GM06990 (cell line): ENCODE measurements around the gene PPP6R1.

ENCODE experiments used
- DNase-seq: peaks from one replicate; pipeline ENCODE4 v3.0.0-alpha.2; 2011; ENCODE audit not compliant: insufficient read length; ENCODE audit errors: extremely low read depth
- H3K27me3 ChIP-seq: replicated peaks from 2 replicates; pipeline ENCODE4 v1.6.0; 2011; ENCODE audit warnings: low read length; ENCODE audit not compliant: control insufficient read depth, insufficient read depth
- H3K36me3 ChIP-seq: 2 replicates; pipeline ENCODE4 v1.5.1; 2011; ENCODE audit warnings: low read length; ENCODE audit not compliant: control insufficient read depth, insufficient read depth
- H3K4me3 ChIP-seq: replicated peaks from 2 replicates; pipeline ENCODE4 v1.5.1; 2011; ENCODE audit warnings: low read depth, mild to moderate bottlenecking, control low read depth, low read length
- TF ChIP-seq, protein P1 (sequence below): IDR thresholded peaks from 2 replicates; pipeline ENCODE4 v1.5.1; 2011; ENCODE audit warnings: low read length, control low read depth, mild to moderate bottlenecking, inconsistent platforms; ENCODE audit not compliant: insufficient read depth, poor library complexity, severe bottlenecking

Gene PPP6R1, protein sequence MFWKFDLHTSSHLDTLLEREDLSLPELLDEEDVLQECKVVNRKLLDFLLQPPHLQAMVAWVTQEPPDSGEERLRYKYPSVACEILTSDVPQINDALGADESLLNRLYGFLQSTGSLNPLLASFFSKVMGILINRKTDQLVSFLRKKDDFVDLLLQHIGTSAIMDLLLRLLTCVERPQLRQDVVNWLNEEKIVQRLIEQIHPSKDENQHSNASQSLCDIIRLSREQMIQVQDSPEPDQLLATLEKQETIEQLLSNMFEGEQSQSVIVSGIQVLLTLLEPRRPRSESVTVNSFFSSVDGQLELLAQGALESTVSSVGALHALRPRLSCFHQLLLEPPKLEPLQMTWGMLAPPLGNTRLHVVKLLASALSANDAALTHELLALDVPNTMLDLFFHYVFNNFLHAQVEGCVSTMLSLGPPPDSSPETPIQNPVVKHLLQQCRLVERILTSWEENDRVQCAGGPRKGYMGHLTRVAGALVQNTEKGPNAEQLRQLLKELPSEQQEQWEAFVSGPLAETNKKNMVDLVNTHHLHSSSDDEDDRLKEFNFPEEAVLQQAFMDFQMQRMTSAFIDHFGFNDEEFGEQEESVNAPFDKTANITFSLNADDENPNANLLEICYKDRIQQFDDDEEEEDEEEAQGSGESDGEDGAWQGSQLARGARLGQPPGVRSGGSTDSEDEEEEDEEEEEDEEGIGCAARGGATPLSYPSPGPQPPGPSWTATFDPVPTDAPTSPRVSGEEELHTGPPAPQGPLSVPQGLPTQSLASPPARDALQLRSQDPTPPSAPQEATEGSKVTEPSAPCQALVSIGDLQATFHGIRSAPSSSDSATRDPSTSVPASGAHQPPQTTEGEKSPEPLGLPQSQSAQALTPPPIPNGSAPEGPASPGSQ

DNA sequence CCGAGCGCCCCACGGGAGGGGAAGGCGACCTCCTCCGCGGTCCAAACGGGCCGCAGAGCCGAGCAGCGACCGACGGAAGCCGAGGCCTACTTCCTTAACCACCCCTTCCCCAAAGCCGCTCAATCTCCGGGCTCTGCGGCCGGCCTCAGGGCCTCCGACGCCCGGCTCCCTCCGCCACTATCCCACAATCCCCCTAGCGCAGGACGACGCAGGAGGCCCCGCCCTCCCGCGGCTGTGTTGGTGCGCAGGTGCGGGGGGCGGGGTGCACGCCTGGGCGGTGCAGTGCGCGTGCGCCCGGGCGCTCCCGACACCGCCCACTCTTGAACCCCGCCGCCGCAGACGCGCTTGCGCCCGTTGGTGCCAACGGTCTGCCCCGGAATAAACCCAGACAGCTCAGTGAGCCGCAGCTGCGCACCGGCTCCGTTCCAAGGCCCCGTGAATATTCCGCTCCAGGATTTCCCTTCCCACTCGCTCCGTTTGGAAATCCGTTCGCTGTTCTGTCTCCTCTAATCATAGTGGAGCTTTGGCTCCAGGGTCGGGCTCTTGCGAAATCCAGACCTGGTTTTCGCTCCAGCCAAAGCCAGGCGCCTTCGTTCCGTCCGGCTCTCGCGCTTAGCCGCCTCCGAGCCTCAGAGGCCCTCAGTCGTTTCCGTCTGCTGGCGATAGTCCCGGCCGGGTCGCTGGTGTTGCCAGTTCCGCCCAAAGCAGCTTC is at the start of gene PPP6R1:
PPP6R1 (minus strand) TSS at position 190 of the 712 bp plus-strand sequence. CDS start 11,914 bp downstream, outside the sequence.
- Histone ChIP-seq H3K4me3 (peak within 1 kb of the TSS; percentile 86), H3K36me3 (no peaks in the 10 kb centered on the region), H3K27me3 (no peaks in the 10 kb centered on the region)
- DNase-seq, result peak; percentile 99
- TF ChIP-seq, protein P1, sequence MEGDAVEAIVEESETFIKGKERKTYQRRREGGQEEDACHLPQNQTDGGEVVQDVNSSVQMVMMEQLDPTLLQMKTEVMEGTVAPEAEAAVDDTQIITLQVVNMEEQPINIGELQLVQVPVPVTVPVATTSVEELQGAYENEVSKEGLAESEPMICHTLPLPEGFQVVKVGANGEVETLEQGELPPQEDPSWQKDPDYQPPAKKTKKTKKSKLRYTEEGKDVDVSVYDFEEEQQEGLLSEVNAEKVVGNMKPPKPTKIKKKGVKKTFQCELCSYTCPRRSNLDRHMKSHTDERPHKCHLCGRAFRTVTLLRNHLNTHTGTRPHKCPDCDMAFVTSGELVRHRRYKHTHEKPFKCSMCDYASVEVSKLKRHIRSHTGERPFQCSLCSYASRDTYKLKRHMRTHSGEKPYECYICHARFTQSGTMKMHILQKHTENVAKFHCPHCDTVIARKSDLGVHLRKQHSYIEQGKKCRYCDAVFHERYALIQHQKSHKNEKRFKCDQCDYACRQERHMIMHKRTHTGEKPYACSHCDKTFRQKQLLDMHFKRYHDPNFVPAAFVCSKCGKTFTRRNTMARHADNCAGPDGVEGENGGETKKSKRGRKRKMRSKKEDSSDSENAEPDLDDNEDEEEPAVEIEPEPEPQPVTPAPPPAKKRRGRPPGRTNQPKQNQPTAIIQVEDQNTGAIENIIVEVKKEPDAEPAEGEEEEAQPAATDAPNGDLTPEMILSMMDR, result no peak

DNA sequence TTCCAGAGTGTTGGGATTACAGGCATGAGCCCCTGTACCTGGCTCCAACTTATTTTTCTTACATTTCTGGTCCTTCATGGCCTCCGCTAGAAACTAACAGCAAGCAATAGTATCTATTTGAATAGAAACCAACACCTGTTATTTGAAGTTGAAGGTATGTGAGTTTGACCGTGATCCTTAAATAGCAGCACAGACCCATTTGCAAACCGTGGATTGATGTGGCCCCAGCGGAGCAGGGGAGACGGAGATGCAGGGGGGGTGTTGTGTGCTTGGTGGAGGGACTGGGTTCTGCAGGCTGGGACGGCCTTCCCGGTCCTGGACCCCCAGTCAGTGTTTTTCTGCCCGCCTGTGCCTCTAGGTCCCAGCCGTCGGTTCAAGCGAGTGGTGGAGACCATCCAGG is 49.5 kb upstream of the PPP6R1 start:
- no peak for DNase-seq
- H3K27me3 ChIP-seq, result no peaks in the 10 kb centered on the region
- no peaks in the 10 kb centered on the region for H3K36me3 ChIP-seq
- H3K4me3 ChIP-seq, result no peak overlapping the region
- TF ChIP-seq, protein P1, result no peak

DNA sequence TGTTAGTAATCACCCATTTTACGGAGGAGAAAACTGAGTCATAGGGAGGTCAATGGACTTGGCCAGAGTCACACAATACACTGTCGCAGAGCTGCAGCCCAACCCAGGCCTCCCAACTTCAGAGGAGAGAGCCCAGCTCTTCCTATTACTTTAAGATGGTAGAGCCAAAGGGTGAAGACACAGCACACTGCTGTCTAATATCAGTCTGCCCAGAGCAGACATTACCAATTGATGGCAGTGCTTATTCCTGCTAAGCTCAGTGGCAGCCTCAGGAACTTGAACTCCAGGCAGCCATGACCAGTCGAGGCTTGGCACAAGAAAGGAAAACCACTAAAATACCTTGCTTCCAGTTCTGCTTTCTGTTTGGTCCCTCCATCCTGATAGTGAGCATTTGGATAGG is 47.9 kb upstream of the PPP6R1 start:
- TF ChIP-seq, protein P1, result no peak
- no peak for DNase-seq
- Histone ChIP-seq H3K4me3 (no peak overlapping the region), H3K36me3 (no peaks in the 10 kb centered on the region), H3K27me3 (no peaks in the 10 kb centered on the region)

DNA sequence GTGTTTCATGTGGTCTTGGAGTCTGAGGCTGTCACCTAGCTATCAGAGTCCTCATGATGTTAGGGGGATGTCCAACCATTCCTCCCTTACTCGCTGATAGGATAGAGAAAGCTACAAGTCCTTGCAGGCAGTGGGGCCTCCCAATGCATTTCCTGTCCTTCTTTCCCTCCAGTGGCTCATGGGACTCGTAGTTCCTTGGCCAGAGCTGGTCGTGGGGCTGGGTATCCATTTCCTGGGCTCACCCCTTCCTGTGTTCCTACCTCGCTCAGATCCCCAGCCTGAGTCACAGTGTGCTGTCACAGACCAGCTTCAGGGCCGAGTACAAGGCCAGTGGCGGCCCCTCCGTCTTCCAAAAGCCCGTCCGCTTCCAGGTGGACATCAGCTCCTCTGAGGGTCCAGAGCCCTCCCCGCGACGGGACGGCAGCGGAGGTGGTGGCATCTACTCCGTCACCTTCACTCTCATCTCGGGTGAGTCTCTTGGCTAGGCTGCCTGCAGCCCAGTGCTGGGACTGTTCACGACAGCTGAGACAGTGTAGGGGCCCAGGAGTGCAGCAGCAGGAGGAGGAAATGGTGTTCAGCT is 47.3 kb upstream of the PPP6R1 start:
- TF ChIP-seq, protein P1, result no peak
- Histone ChIP-seq H3K27me3 (no peaks in the 10 kb centered on the region), H3K36me3 (no peaks in the 10 kb centered on the region), H3K4me3 (no peak overlapping the region)
- DNase-seq, result no peak

DNA sequence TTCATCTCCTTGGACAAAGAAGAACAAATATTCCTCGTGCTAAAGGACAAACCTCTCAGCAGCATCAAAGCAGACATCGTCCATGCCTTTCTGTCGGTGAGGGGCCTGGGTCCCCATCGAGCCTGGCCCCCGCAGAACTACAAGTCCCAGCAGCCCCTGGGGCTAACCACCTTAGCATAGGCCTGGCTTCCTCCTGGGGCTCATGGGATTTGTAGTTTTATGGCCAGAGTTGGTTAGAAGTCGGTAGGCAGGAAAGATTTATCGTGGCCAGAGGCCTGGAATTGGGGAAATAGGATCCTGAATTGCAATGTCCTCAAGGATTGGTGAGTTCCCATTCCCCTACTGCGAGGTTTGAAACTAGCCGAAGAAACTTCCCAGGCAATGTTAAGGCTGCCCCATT is 46.7 kb upstream of the PPP6R1 start:
- Histone ChIP-seq H3K27me3 (no peaks in the 10 kb centered on the region), H3K36me3 (no peaks in the 10 kb centered on the region), H3K4me3 (no peak overlapping the region)
- TF ChIP-seq, protein P1, result no peak
- no peak for DNase-seq
